Stimulated activated CD4-positive, alpha-beta T cell treated with anti-CD3 and anti-CD28 coated beads, TNF-alpha, amount 100 ng/mL, for 48 hours (primary cell): ENCODE measurements around the gene PDK2.
"Not testable (repeated sequence)": the region's sequence is repeated elsewhere in the genome, so short reads cannot be mapped to it uniquely, and the experiment has no call there.

Experiments
- DNase-seq, 3 donors: peaks; one replicate each; pipeline ENCODE4 v3.0.0-alpha.2; 2020; ENCODE audit warnings: low read depth in 3 of 3

The PDK2 gene

GRCh38 chr17:50058296-50058953, 36.7 kb upstream of the PDK2 start:
- no peak for DNase-seq

- no peak for DNase-seq
Measured at GRCh38 chr17:50059256-50059655, 35.9 kb upstream of the PDK2 start.

GRCh38 chr17:50059759-50060273, 35.3 kb upstream of the PDK2 start:
- no peak for DNase-seq

DNA sequence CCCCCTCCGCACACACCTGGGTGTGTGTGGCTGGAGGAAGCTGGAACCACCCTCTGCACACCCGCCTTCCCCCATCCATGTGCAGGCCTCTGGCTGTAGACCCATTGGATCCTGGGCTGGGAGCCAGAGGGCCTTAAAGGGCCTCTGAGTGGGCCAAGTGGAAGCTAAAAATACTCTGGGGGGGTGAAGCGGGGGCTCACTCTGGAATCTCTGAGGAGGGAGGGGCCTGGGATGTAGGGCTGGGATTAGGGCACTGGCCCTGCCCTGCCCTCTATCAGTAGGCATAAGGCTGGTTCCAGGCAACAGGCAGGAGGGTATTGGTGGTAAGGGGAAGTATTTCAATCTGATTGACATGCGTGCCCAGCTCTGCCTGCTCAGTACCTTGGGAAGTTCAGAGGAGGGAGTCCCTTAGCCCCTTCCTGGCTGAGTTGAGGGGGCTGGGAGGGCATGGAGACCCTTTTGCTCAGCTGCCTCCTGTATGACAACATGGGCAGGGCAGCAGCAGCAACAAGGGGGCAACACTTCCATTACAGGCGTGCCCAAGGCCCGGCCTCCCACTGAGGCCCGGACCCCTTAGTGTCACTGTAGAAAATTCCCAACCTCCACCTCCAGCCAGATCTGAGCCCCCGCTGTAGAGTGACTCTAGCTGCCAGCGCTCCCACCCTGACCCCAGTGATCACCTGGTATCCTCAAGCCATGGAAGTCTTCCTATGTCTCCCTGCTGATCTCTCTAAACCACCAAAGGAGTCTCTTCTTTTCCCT, 34.0 kb upstream of the PDK2 start:
- DNase-seq = no peak

DNA sequence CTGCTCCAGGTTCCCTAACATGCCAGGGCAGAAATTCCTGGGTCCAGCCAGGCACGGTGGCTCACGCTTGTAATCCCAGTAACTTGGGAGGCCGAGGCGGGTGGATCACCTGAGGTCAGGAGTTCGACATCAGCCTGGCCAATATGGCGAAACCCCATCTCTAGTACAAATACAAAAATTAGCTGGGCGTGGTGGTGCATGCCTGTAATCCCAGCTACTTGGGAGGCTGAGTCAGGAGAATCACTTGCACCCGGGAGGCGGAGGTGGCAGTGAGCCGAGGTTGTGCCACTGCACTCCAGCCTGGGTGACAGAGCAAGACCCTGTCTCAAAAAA, 33.5 kb upstream of the PDK2 start:
- DNase-seq = not testable (repeated sequence)

GRCh38 chr17:50062293-50063243, 32.6 kb upstream of the PDK2 start:
- no peak for DNase-seq

DNA sequence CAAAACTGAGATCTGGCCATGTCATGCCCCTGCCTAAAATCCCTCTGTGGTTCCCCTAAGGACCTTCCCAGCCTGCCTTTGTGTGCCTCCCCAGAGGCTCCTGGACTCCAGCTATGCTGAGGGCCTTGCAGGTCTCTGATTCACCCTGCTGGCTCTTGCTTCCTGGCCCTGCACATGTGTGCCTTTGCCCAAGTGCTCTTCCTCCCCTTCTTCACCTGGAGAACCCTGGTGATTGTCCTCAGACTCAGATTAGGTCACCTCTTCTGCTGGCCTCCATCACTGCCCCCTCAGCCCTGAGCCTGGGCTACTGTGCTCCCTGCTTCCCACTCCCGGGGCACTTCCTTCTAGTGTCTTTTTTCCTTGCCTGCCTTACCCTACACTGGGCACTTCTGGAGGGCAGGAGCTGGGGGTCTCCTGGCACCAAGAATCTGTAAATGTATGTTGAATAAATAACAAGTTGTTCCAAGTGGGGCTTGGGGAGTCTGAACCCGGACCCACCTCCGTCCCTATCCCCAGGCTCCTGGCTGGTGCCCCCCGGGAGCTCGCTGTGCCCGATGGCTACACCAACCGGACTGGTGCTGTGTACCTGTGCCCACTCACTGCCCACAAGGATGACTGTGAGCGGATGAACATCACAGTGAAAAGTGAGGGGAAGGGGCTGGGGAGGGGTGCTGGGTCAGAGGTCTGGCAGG, 31.4 kb upstream of the PDK2 start:
- DNase-seq = no peak

GRCh38 chr17:50064253-50065001, 30.7 kb upstream of the PDK2 start:
- no peak for DNase-seq

- DNase-seq = no peak
Measured at GRCh38 chr17:50065056-50065455, 30.1 kb upstream of the PDK2 start.

GRCh38 chr17:50066995-50067394, 28.2 kb upstream of the PDK2 start:
- no peak for DNase-seq

- no peak for DNase-seq
Measured at GRCh38 chr17:50067996-50068395, 27.2 kb upstream of the PDK2 start.

DNA sequence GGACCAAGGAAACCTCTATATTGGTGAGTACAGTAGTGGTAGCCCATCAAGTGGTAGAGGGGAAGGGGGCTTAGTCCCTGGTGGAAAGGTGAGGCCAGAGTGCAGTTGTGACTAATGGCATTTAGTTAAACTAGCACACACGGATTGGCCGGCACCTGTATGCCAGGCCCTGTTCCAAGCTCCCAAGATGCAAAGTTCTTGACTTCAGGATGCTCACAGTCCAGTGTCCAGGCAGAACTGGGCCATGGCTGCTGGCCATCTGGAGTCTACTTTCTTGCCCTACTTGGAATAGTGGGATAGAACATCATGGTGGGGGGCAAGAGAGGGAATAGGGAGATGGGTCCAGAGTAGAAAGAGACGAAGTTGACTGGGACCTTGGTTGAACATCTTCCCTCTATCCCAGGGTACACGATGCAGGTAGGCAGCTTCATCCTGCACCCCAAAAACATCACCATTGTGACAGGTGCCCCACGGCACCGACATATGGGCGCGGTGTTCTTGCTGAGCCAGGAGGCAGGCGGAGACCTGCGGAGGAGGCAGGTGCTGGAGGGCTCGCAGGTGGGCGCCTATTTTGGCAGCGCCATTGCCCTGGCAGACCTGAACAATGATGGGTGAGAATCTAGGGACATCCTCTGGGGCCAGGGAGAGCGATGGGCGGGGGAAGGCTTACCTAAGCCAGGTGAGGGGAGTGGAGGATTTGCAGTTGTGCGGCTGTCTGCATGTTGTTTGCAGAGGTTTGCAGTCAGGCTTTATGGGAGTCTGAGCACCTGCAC, 24.1 kb upstream of the PDK2 start:
- no peak for DNase-seq

DNA sequence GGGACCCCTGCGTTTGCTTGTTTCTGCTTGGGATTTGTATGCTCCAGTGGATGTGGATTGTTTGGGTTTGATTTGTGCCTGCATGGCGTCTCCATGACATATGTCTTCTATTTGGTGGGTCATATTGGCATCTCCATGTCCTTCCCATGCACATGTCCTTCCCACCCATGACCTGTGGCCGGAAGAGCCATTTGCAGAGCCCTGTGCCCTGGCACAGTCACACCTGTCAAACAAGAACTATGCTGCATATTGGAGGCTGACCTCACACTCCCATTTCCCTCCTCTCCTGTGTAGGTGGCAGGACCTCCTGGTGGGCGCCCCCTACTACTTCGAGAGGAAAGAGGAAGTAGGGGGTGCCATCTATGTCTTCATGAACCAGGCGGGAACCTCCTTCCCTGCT, 23.5 kb upstream of the PDK2 start:
- no peak for DNase-seq

GRCh38 chr17:50072130-50072529, 23.0 kb upstream of the PDK2 start:
- DNase-seq = no peak

- no peak for DNase-seq
Measured at GRCh38 chr17:50072925-50073324, 22.2 kb upstream of the PDK2 start.

DNA sequence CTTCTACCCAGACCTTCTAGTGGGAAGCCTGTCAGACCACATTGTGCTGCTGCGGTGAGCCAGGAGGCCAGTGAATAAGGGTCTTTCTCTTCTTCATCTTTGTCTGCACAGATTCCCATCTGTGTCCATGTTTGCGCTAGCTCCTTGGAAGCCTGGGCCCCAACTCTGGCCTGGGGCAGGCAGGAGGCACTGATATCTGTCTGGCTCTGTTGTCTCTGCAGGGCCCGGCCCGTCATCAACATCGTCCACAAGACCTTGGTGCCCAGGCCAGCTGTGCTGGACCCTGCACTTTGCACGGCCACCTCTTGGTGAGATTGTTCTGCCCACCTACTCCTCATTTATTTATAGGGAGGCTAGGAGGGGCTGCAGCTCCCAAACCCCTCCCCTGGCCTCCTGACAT, 20.9 kb upstream of the PDK2 start:
- DNase-seq = no peak

- DNase-seq = no peak
Measured at GRCh38 chr17:50075446-50076032, 19.6 kb upstream of the PDK2 start.

GRCh38 chr17:50076221-50076590, 18.9 kb upstream of the PDK2 start:
- DNase-seq = no peak

- DNase-seq = no peak
Measured at GRCh38 chr17:50076591-50077235, 18.4 kb upstream of the PDK2 start.
